Cerebellar cortex (tissue), 1 donor: ENCODE results near the gene SNTG2.
"Not testable (repeated sequence)": the region's sequence is repeated elsewhere in the genome, so short reads cannot be mapped to it uniquely, and the experiment has no call there.

Experiments
- DNase-seq: peaks from one replicate; pipeline ENCODE4 v3.0.0-alpha.2; 2015; ENCODE audit warnings: low spot score

Gene SNTG2

GRCh38 chr2:950080-950966 lies at the start of gene SNTG2:
SNTG2 (plus strand) TSS chr2:950849; CDS start chr2:950997, 148 bp downstream.
- no peak for DNase-seq

GRCh38 chr2:902584-902983 lies 48.1 kb upstream of the SNTG2 start:
- DNase-seq, result no peak

GRCh38 chr2:903223-903900 lies 47.3 kb upstream of the SNTG2 start:
- DNase-seq, result no peak

- no peak for DNase-seq
Observed at GRCh38 chr2:904246-905024, 46.2 kb upstream of the SNTG2 start.

GRCh38 chr2:905091-905832 lies 45.4 kb upstream of the SNTG2 start:
- no peak for DNase-seq

GRCh38 chr2:905833-906140 lies 44.9 kb upstream of the SNTG2 start:
- DNase-seq, result no peak

- no peak for DNase-seq
Observed at GRCh38 chr2:907706-908105, 42.9 kb upstream of the SNTG2 start.

GRCh38 chr2:908568-908967 lies 42.1 kb upstream of the SNTG2 start:
- no peak for DNase-seq

- DNase-seq, result not testable (repeated sequence)
Observed at GRCh38 chr2:909764-910379, 40.8 kb upstream of the SNTG2 start.

GRCh38 chr2:910698-911097 lies 40.0 kb upstream of the SNTG2 start:
- no peak for DNase-seq

- no peak for DNase-seq
Observed at GRCh38 chr2:915979-916378, 34.7 kb upstream of the SNTG2 start.

- DNase-seq, result no peak
Observed at GRCh38 chr2:916935-917334, 33.7 kb upstream of the SNTG2 start.

- DNase-seq, result no peak
Observed at GRCh38 chr2:919672-920071, 31.0 kb upstream of the SNTG2 start.

GRCh38 chr2:920573-920972 lies 30.1 kb upstream of the SNTG2 start:
- no peak for DNase-seq

- DNase-seq, result no peak
Observed at GRCh38 chr2:920999-921398, 29.6 kb upstream of the SNTG2 start.

GRCh38 chr2:922185-922584 lies 28.5 kb upstream of the SNTG2 start:
- no peak for DNase-seq

- no peak for DNase-seq
Observed at GRCh38 chr2:923832-924601, 26.6 kb upstream of the SNTG2 start.

GRCh38 chr2:924701-925100 lies 25.9 kb upstream of the SNTG2 start:
- DNase-seq, result no peak

GRCh38 chr2:925309-925708 lies 25.3 kb upstream of the SNTG2 start:
- no peak for DNase-seq

GRCh38 chr2:925711-926110 lies 24.9 kb upstream of the SNTG2 start:
- DNase-seq, result peak; percentile 80

GRCh38 chr2:926259-926793 lies 24.3 kb upstream of the SNTG2 start:
- peak; percentile 3 for DNase-seq
